Testis (tissue), 2 donors: Measurements from ENCODE around the gene DLG2.

Experiments
- POLR2A ChIP-seq: fragments of 450-650 bp; IDR thresholded peaks from one replicate; pipeline ENCODE4 v1.6.1; 2017; ENCODE audit warnings: antibody characterized with exemption, mild to moderate bottlenecking, moderate library complexity
- TF ChIP-seq, protein P1 (sequence below), 3 experiments: fragments of 450-650 bp in 2 of 3; fragments of 200-600 bp in 1 of 3; sonication (generic) in 1 of 3; IDR thresholded peaks; one replicate each; pipeline ENCODE4 v1.5.1; 2016 to 2019; ENCODE audit warnings: antibody characterized with exemption in 3 of 3, mild to moderate bottlenecking in 2 of 3, moderate library complexity in 1 of 3

DNA sequence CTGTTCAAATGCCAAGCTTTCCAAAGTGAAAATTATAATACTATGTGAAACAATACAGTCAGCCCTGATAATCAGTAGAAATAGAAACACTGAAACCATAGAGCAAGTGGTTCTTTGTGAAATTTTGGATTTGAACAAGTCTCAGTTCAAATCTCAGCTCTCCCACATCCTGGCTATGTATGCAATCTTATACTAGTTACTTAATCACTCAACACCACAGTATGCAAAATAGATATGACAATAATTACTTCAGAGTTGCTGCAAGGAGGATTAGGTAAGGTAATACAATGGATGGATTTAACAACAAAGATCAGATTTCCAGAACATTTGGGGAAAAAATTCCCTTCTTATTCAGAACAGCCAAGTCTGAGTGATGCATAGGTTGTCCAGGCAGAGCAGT is 1489.2 kb downstream of the DLG2 start:
- TF ChIP-seq, protein P1, sequence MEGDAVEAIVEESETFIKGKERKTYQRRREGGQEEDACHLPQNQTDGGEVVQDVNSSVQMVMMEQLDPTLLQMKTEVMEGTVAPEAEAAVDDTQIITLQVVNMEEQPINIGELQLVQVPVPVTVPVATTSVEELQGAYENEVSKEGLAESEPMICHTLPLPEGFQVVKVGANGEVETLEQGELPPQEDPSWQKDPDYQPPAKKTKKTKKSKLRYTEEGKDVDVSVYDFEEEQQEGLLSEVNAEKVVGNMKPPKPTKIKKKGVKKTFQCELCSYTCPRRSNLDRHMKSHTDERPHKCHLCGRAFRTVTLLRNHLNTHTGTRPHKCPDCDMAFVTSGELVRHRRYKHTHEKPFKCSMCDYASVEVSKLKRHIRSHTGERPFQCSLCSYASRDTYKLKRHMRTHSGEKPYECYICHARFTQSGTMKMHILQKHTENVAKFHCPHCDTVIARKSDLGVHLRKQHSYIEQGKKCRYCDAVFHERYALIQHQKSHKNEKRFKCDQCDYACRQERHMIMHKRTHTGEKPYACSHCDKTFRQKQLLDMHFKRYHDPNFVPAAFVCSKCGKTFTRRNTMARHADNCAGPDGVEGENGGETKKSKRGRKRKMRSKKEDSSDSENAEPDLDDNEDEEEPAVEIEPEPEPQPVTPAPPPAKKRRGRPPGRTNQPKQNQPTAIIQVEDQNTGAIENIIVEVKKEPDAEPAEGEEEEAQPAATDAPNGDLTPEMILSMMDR (IDR thresholded peaks at IDR 0.05) = no peak
- TF ChIP-seq POLR2A = no peak
